Stimulated activated CD4-positive, alpha-beta T cell treated with anti-CD3 and anti-CD28 coated beads, Interleukin-12 subunit alpha, Interleukin-12 subunit beta, amount 100 ng/mL, for 4 hours (primary cell): Measurements from ENCODE around the gene TPSB2.
"Not testable (repeated sequence)": the region's sequence is repeated elsewhere in the genome, so short reads cannot be mapped to it uniquely, and the experiment has no call there.

Experiments
- DNase-seq: peaks from one replicate; pipeline ENCODE4 v3.0.0-alpha.2; 2020

Gene TPSB2

GRCh38 chr16:1230084-1230470, at the start of gene TPSB2:
TSS of gene TPSB2 (minus strand) at chr16:1230184. CDS start at chr16:1229951, 233 bp downstream.
- not testable (repeated sequence) for DNase-seq

- no peak for DNase-seq
Measured at GRCh38 chr16:1279081-1279944, 49.3 kb upstream of the TPSB2 start.

GRCh38 chr16:1278477-1278876, 48.5 kb upstream of the TPSB2 start:
- DNase-seq: no peak

- DNase-seq: no peak
Measured at GRCh38 chr16:1277617-1278282, 47.8 kb upstream of the TPSB2 start.

- DNase-seq: no peak
Measured at GRCh38 chr16:1277151-1277598, 47.2 kb upstream of the TPSB2 start.

GRCh38 chr16:1276580-1276878, 46.5 kb upstream of the TPSB2 start:
- DNase-seq: no peak

- no peak for DNase-seq
Measured at GRCh38 chr16:1275791-1276579, 46.0 kb upstream of the TPSB2 start.

- no peak for DNase-seq
Measured at GRCh38 chr16:1274767-1275166, 44.8 kb upstream of the TPSB2 start.

- no peak for DNase-seq
Measured at GRCh38 chr16:1273816-1274215, 43.8 kb upstream of the TPSB2 start.

GRCh38 chr16:1272453-1273198, 42.6 kb upstream of the TPSB2 start:
- no peak for DNase-seq

GRCh38 chr16:1271724-1272413, 41.9 kb upstream of the TPSB2 start:
- DNase-seq: not testable (repeated sequence)

- DNase-seq: no peak
Measured at GRCh38 chr16:1271380-1271723, 41.4 kb upstream of the TPSB2 start.

GRCh38 chr16:1269418-1269817, 39.4 kb upstream of the TPSB2 start:
- DNase-seq: not testable (repeated sequence)

- DNase-seq: no peak
Measured at GRCh38 chr16:1265826-1266225, 35.8 kb upstream of the TPSB2 start.

- no peak for DNase-seq
Measured at GRCh38 chr16:1265090-1265630, 35.2 kb upstream of the TPSB2 start.

- DNase-seq: no peak
Measured at GRCh38 chr16:1264345-1265089, 34.5 kb upstream of the TPSB2 start.

- DNase-seq: no peak
Measured at GRCh38 chr16:1263591-1264344, 33.8 kb upstream of the TPSB2 start.

GRCh38 chr16:1262846-1263221, 32.9 kb upstream of the TPSB2 start:
- no peak for DNase-seq

- DNase-seq: no peak
Measured at GRCh38 chr16:1262210-1262845, 32.3 kb upstream of the TPSB2 start.
